H9 (cell line): ENCODE results near the gene FAAP100. TPM values are rescaled to one million over a fixed set of nuclear protein-coding genes. Genes with fewer than 3 reads are reported as not detected.

Experiments used
- DNase-seq: peaks from one replicate; pipeline ENCODE4 v3.0.0-alpha.2; 2017
- H2AFZ ChIP-seq: one replicate; pipeline ENCODE4 v1.6.1; 2013; ENCODE audit warnings: mild to moderate bottlenecking, low read length, control low read depth, moderate library complexity
- H2AK5ac ChIP-seq: 2 replicates; pipeline ENCODE4 v1.6.1; 2013; ENCODE audit warnings: low read length, control low read depth, mixed read lengths; ENCODE audit not compliant: insufficient read length
- H2BK120ac ChIP-seq: one replicate; pipeline ENCODE4 v1.6.1; 2013; ENCODE audit warnings: low read depth, mild to moderate bottlenecking, low read length, control low read depth, inconsistent platforms; ENCODE audit not compliant: poor library complexity, severe bottlenecking
- H2BK12ac ChIP-seq: 2 replicates; pipeline ENCODE4 v1.6.1; 2013; ENCODE audit warnings: low read length, control low read depth, mixed read lengths, low read depth; ENCODE audit not compliant: insufficient read length
- H2BK15ac ChIP-seq: 2 replicates; pipeline ENCODE4 v1.6.1; 2013; ENCODE audit warnings: low read depth, low read length, control low read depth
- H2BK20ac ChIP-seq: one replicate; pipeline ENCODE4 v1.6.1; 2013; ENCODE audit warnings: low read depth, mild to moderate bottlenecking, low read length, control low read depth, inconsistent platforms; ENCODE audit not compliant: poor library complexity, severe bottlenecking
- H2BK5ac ChIP-seq: 2 replicates; pipeline ENCODE4 v1.6.1; 2013; ENCODE audit warnings: low read length, control low read depth, mixed read lengths; ENCODE audit not compliant: insufficient read length
- H3K14ac ChIP-seq: 2 replicates; pipeline ENCODE4 v1.6.1; 2013; ENCODE audit warnings: low read length, control low read depth; ENCODE audit not compliant: insufficient read depth
- H3K18ac ChIP-seq: 2 replicates; pipeline ENCODE4 v1.6.1; 2013; ENCODE audit warnings: low read depth, mild to moderate bottlenecking, mixed read lengths, low read length, control low read depth; ENCODE audit not compliant: insufficient read length
- H3K23ac ChIP-seq: 2 replicates; pipeline ENCODE4 v1.6.1; 2013; ENCODE audit warnings: low read length, control low read depth, mixed read lengths, low read depth; ENCODE audit not compliant: insufficient read length
- H3K23me2 ChIP-seq: 2 replicates; pipeline ENCODE4 v1.6.1; 2013; ENCODE audit warnings: low read depth, mild to moderate bottlenecking, mixed read lengths, low read length, control low read depth; ENCODE audit not compliant: insufficient read length, poor library complexity, severe bottlenecking
- H3K27ac ChIP-seq: 2 replicates; pipeline ENCODE4 v1.5.1; 2013; ENCODE audit warnings: low read length, control low read depth, mixed read lengths, low read depth; ENCODE audit not compliant: insufficient read length
- H3K27me3 ChIP-seq: 2 replicates; pipeline ENCODE4 v1.6.1; 2013; ENCODE audit warnings: low read length, control low read depth, inconsistent platforms; ENCODE audit not compliant: insufficient read depth
- H3K4ac ChIP-seq: 2 replicates; pipeline ENCODE4 v1.6.1; 2013; ENCODE audit warnings: low read depth, mild to moderate bottlenecking, control low read depth, inconsistent platforms, low read length, moderate library complexity
- H3K4me1 ChIP-seq: 2 replicates; pipeline ENCODE4 v1.6.1; 2013; ENCODE audit warnings: low read length, control low read depth, inconsistent platforms; ENCODE audit not compliant: insufficient read depth
- H3K4me2 ChIP-seq: 2 replicates; pipeline ENCODE4 v1.6.1; 2013; ENCODE audit warnings: low read length, control low read depth, mixed read lengths; ENCODE audit not compliant: insufficient read length, insufficient read depth
- H3K56ac ChIP-seq: 2 replicates; pipeline ENCODE4 v1.6.1; 2013; ENCODE audit warnings: low read depth, mild to moderate bottlenecking, mixed read lengths, low read length, control low read depth; ENCODE audit not compliant: insufficient read length
- H3K79me1 ChIP-seq: 2 replicates; pipeline ENCODE4 v1.6.1; 2013; ENCODE audit warnings: low read depth, mild to moderate bottlenecking, moderate library complexity, low read length, control low read depth, inconsistent platforms; ENCODE audit not compliant: insufficient read depth, poor library complexity, severe bottlenecking
- H3K79me2 ChIP-seq: 2 replicates; pipeline ENCODE4 v1.6.1; 2013; ENCODE audit warnings: low read length, control low read depth, inconsistent platforms; ENCODE audit not compliant: insufficient read depth
- H3K9ac ChIP-seq: 2 replicates; pipeline ENCODE4 v1.6.1; 2013; ENCODE audit warnings: low read length, control low read depth, mixed read lengths; ENCODE audit not compliant: insufficient read length; ENCODE audit errors: extremely low read depth
- H3K9me3 ChIP-seq: one replicate; pipeline ENCODE4 v1.6.1; 2013; ENCODE audit warnings: low read depth, low read length, inconsistent platforms; ENCODE audit not compliant: control insufficient read depth
- H3T11ph ChIP-seq: one replicate; pipeline ENCODE4 v1.6.1; 2013; ENCODE audit warnings: mild to moderate bottlenecking, low read length, control low read depth, inconsistent platforms
- H4K20me1 ChIP-seq: one replicate; pipeline ENCODE4 v1.6.1; 2013; ENCODE audit not compliant: control insufficient read depth, insufficient read length, insufficient read depth
- H4K5ac ChIP-seq: 2 replicates; pipeline ENCODE4 v1.6.1; 2013; ENCODE audit warnings: low read depth, mild to moderate bottlenecking, mixed read lengths, low read length, control low read depth; ENCODE audit not compliant: insufficient read length
- H4K8ac ChIP-seq: replicated peaks from 2 replicates; pipeline ENCODE4 v1.6.1; 2013; ENCODE audit warnings: low read length, control low read depth, mixed read lengths, low read depth; ENCODE audit not compliant: insufficient read length
- H4K91ac ChIP-seq: 2 replicates; pipeline ENCODE4 v1.6.1; 2013; ENCODE audit warnings: low read depth, mild to moderate bottlenecking, moderate library complexity, mixed read lengths, low read length, control low read depth; ENCODE audit not compliant: insufficient read length
- H3K27ac Mint-ChIP-seq, 3 experiments: 2 replicates in 2 of 3; 3 replicates in 1 of 3; pipeline ENCODE4 v1.8.0; 2020 to 2021; ENCODE audit warnings: mixed read lengths in 3 of 3, mild to moderate bottlenecking in 1 of 3, moderate library complexity in 1 of 3
- H3K27me3 Mint-ChIP-seq: 2 replicates; pipeline ENCODE4 v1.8.0; 2021; ENCODE audit warnings: low read depth, mild to moderate bottlenecking, moderate library complexity, mixed read lengths
- H3K36me3 Mint-ChIP-seq, 3 experiments: 2 replicates in 2 of 3; 3 replicates in 1 of 3; pipeline ENCODE4 v1.8.0; 2020 to 2021; ENCODE audit warnings: low read depth in 3 of 3, mixed read lengths in 3 of 3; ENCODE audit not compliant: insufficient read depth in 1 of 3
- H3K4me1 Mint-ChIP-seq, 2 experiments: 2 replicates each; pipeline ENCODE4 v1.8.0; 2020; ENCODE audit warnings: mixed read lengths in 2 of 2
- H3K4me3 Mint-ChIP-seq, 2 experiments: 2 replicates in 1 of 2; 3 replicates in 1 of 2; pipeline ENCODE4 v1.8.0; 2020 to 2021; ENCODE audit warnings: mild to moderate bottlenecking in 2 of 2, mixed read lengths in 2 of 2, moderate library complexity in 1 of 2
- H3K9me3 Mint-ChIP-seq, 2 experiments: 2 replicates in 1 of 2; 3 replicates in 1 of 2; pipeline ENCODE4 v1.8.0; 2020; ENCODE audit warnings: mild to moderate bottlenecking in 2 of 2, mixed read lengths in 2 of 2, moderate library complexity in 1 of 2
- WGBS: extraction: QIAGEN DNeasy Blood & Tissue Kit; methylation state at CpG from one replicate; pipeline ENCODE4 v1.1.7; 2013; ENCODE audit warnings: missing lambda C conversion rate, low lambda C conversion rate, mixed read lengths; ENCODE audit not compliant: insufficient read length; ENCODE audit errors: extremely low coverage; 5-methylcytosine and 5-hydroxymethylcytosine counted together
- total RNA-seq: library from RNA; stranded (reverse); gene quantifications from 2 replicates; pipeline ENCODE4 v1.2.1, GENCODE V29; 2021
- TF ChIP-seq, protein P1 (sequence below): fragments of 200-600 bp; sonication (generic); conservative IDR thresholded peaks from 3 replicates; pipeline ENCODE4 v1.8.0; 2021; ENCODE audit warnings: antibody characterized with exemption, mild to moderate bottlenecking

The FAAP100 gene
- total RNA-seq, 1 experiment from 2014 or later: 54.0 TPM

DNA sequence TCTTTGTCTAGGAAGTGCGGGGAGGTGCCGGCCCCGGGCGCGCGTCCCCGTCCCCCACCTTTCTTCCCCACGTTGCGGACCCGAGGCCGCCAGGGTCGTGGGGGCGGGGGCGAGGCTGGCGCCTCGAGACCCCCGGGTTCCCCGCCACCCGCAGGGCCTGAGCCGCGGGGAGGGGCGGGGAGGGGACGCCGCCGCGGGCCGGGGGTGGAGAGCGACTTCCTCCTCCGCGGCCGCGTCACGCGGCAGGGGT lies 37.7 kb downstream of the FAAP100 start:
- H3K4me1 ChIP-seq: peaks cover 4% of the 10 kb centered on the region; the same call in 1 of the 2 replicates
- no peak overlapping the region for H2BK20ac ChIP-seq
- peak overlapping the region; percentile 95 for H3K14ac ChIP-seq
- peak overlapping the region in 1 of 3 experiments; percentile 53; a peak in 1 of 7 replicates for H3K27ac Mint-ChIP-seq
- H2BK15ac ChIP-seq: no peak overlapping the region; the same call in 1 of the 2 replicates
- H2AFZ ChIP-seq: no peak overlapping the region
- H3K27me3 Mint-ChIP-seq: peaks cover 16% of the 10 kb centered on the region
- H3K27ac ChIP-seq: no peak overlapping the region
- TF ChIP-seq, protein P1, sequence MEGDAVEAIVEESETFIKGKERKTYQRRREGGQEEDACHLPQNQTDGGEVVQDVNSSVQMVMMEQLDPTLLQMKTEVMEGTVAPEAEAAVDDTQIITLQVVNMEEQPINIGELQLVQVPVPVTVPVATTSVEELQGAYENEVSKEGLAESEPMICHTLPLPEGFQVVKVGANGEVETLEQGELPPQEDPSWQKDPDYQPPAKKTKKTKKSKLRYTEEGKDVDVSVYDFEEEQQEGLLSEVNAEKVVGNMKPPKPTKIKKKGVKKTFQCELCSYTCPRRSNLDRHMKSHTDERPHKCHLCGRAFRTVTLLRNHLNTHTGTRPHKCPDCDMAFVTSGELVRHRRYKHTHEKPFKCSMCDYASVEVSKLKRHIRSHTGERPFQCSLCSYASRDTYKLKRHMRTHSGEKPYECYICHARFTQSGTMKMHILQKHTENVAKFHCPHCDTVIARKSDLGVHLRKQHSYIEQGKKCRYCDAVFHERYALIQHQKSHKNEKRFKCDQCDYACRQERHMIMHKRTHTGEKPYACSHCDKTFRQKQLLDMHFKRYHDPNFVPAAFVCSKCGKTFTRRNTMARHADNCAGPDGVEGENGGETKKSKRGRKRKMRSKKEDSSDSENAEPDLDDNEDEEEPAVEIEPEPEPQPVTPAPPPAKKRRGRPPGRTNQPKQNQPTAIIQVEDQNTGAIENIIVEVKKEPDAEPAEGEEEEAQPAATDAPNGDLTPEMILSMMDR: no peak
- no peak overlapping the region for H2BK12ac ChIP-seq
- peaks cover 28 to 39% of the 10 kb centered on the region in 2 experiments for H3K4me1 Mint-ChIP-seq
- H4K91ac ChIP-seq: peak overlapping the region; percentile 94
- WGBS: no CpG with 5 or more reads among the region's 34 CpGs
- peaks cover 2% of the 10 kb centered on the region for H3K79me1 ChIP-seq
- peaks cover 29 to 33% (median 29%) of the 10 kb centered on the region in 3 experiments for H3K36me3 Mint-ChIP-seq
- no peaks in the 10 kb centered on the region for H3K9me3 ChIP-seq
- peaks cover 7 to 19% of the 10 kb centered on the region in 2 experiments; a peak in 4 of 5 replicates for H3K9me3 Mint-ChIP-seq
- no peak overlapping the region for H3K23ac ChIP-seq
- H3K27me3 ChIP-seq: no peaks in the 10 kb centered on the region; the same call in 1 of the 2 replicates
- no peaks in the 10 kb centered on the region for H4K20me1 ChIP-seq
- H2AK5ac ChIP-seq: no peak overlapping the region
- no peak overlapping the region for H3K56ac ChIP-seq
- peak overlapping the region; percentile 77 to 80 for H3K4me3 Mint-ChIP-seq
- H3K9ac ChIP-seq: peak overlapping the region; percentile 76
- H3K18ac ChIP-seq: peak overlapping the region; percentile 97
- no peak overlapping the region for H4K5ac ChIP-seq
- no peak overlapping the region for H2BK5ac ChIP-seq
- peak overlapping the region; percentile 71 for H2BK120ac ChIP-seq
- DNase-seq: no peak
- no peak overlapping the region for H4K8ac ChIP-seq
- peaks cover 46% of the 10 kb centered on the region for H3K23me2 ChIP-seq
- peak overlapping the region; percentile 91 for H3K4ac ChIP-seq
- peak overlapping the region; percentile 52 for H3K4me2 ChIP-seq
- peaks cover 25% of the 10 kb centered on the region; the same call in 1 of the 2 replicates for H3K79me2 ChIP-seq
- no peak overlapping the region for H3T11ph ChIP-seq
